H1 (cell line): Measurements from ENCODE around the gene CDKN2B. TPM values are rescaled to one million over a fixed set of nuclear protein-coding genes. Genes with fewer than 3 reads are reported as not detected.

Source experiments
- CTCF ChIA-PET: fragments of 300-600 bp; sonication (Branson Sonifier 250); formaldehyde crosslinking; loops from one replicate; lab custom pipeline; 2021; ENCODE audit not compliant: partially characterized antibody; lab: Charles Lee
- POLR2A ChIA-PET: fragments of 300-600 bp; sonication (Branson Sonifier 250); formaldehyde crosslinking; loops from one replicate; lab custom pipeline; 2021; ENCODE audit warnings: inconsistent platforms; ENCODE audit not compliant: partially characterized antibody; lab: Charles Lee
- DNase-seq, 2 experiments: peaks; one replicate each; pipeline versions ENCODE4 v3.0.0 to v3.0.0-alpha.2; 2010 to 2022; ENCODE audit warnings: low spot score in 2 of 2, low read depth in 1 of 2, mixed read lengths in 1 of 2
- FAIRE-seq: peaks from 2 replicates; lab custom pipeline; 2011; peaks lifted over from hg19 to GRCh38; lab: Jason Lieb, UNC
- H2AFZ ChIP-seq: 2 replicates; pipeline ENCODE4 v1.8.1; 2012; ENCODE audit warnings: low read length, inconsistent platforms
- H2AK5ac ChIP-seq: 2 replicates; pipeline ENCODE4 v1.6.1; 2013; ENCODE audit warnings: low read depth, low read length
- H2BK120ac ChIP-seq: replicated peaks from 2 replicates; pipeline ENCODE3; 2013; ENCODE audit warnings: low read depth, low read length, inconsistent platforms
- H2BK12ac ChIP-seq: 2 replicates; pipeline ENCODE4 v1.6.1; 2013; ENCODE audit warnings: low read depth, low read length
- H2BK15ac ChIP-seq: 2 replicates; pipeline ENCODE4 v1.6.1; 2013; ENCODE audit warnings: low read length
- H2BK20ac ChIP-seq: 2 replicates; pipeline ENCODE4 v1.6.1; 2013; ENCODE audit warnings: low read length
- H2BK5ac ChIP-seq: 2 replicates; pipeline ENCODE4 v1.6.1; 2013; ENCODE audit warnings: low read depth, low read length
- H3K14ac ChIP-seq: 2 replicates; pipeline ENCODE4 v1.6.1; 2013; ENCODE audit warnings: inconsistent platforms; ENCODE audit not compliant: insufficient read length
- H3K18ac ChIP-seq: 2 replicates; pipeline ENCODE4 v1.6.1; 2013; ENCODE audit warnings: low read length; ENCODE audit errors: extremely low read depth
- H3K23ac ChIP-seq: 2 replicates; pipeline ENCODE4 v1.6.1; 2013; ENCODE audit warnings: inconsistent platforms; ENCODE audit not compliant: insufficient read length
- H3K23me2 ChIP-seq: 2 replicates; pipeline ENCODE4 v1.6.1; 2013; ENCODE audit warnings: low read depth, low read length
- H3K27ac ChIP-seq: 2 replicates; pipeline ENCODE4 v1.6.1; 2011; ENCODE audit warnings: low read depth, low read length, inconsistent platforms
- H3K27me3 ChIP-seq, 4 experiments: replicated peaks in 1 of 4; 1 replicate in 1 of 4; 2 replicates in 3 of 4; pipeline versions ENCODE4 v1.6.1 to v1.8.1; 2011 to 2013; ENCODE audit warnings: low read length in 3 of 4, mild to moderate bottlenecking in 3 of 4, inconsistent platforms in 2 of 4, mixed read lengths in 2 of 4, moderate library complexity in 1 of 4; ENCODE audit not compliant: control insufficient read depth in 3 of 4, insufficient read depth in 3 of 4; ENCODE audit errors: extremely low read depth in 1 of 4
- H3K36me3 ChIP-seq, 4 experiments: 2 replicates each; pipeline versions ENCODE4 v1.6.1 to v1.8.1; 2011 to 2013; ENCODE audit warnings: mild to moderate bottlenecking in 4 of 4, low read length in 3 of 4, moderate library complexity in 2 of 4, control low read depth in 1 of 4, inconsistent platforms in 1 of 4; ENCODE audit not compliant: insufficient read depth in 4 of 4, control insufficient read depth in 2 of 4
- H3K4ac ChIP-seq: replicated peaks from 2 replicates; pipeline ENCODE3; 2013; ENCODE audit warnings: low read length, low read depth, mixed read lengths, inconsistent platforms; ENCODE audit not compliant: insufficient read length
- H3K4me1 ChIP-seq, 4 experiments: replicated peaks in 1 of 4; 1 replicate in 1 of 4; 2 replicates in 3 of 4; pipeline versions ENCODE4 v1.6.1 to v1.8.1; 2011 to 2013; ENCODE audit warnings: low read length in 3 of 4, inconsistent platforms in 2 of 4, mixed read lengths in 1 of 4; ENCODE audit not compliant: insufficient read depth in 4 of 4, control insufficient read depth in 3 of 4
- H3K4me2 ChIP-seq, 2 experiments: 2 replicates each; pipeline versions ENCODE4 v1.6.1 to v1.8.1; 2011 to 2013; ENCODE audit warnings: low read depth in 2 of 2, low read length in 2 of 2, control low read depth in 1 of 2, inconsistent platforms in 1 of 2, mild to moderate bottlenecking in 1 of 2; ENCODE audit not compliant: insufficient read depth in 1 of 2
- H3K4me3 ChIP-seq, 4 experiments: fragments of 200-600, 300-600 bp in 1 of 4; sonication (generic), shearing (Covaris generic), sonication (Bioruptor Twin) in 1 of 4; 2 replicates each; pipeline versions ENCODE4 v1.5.1 to v1.8.1; 2011 to 2016; ENCODE audit warnings: low read length in 4 of 4, low read depth in 3 of 4, control low read depth in 2 of 4, inconsistent platforms in 2 of 4, mild to moderate bottlenecking in 2 of 4, mixed read lengths in 1 of 4, moderate library complexity in 1 of 4; ENCODE audit not compliant: insufficient read depth in 2 of 4; ENCODE audit errors: extremely low read depth in 1 of 4
- H3K56ac ChIP-seq: replicated peaks from 2 replicates; pipeline ENCODE3; 2013; ENCODE audit warnings: low read depth, mild to moderate bottlenecking, mixed read lengths, low read length, inconsistent platforms; ENCODE audit not compliant: insufficient read length
- H3K79me1 ChIP-seq: 2 replicates; pipeline ENCODE4 v1.6.1; 2013; ENCODE audit warnings: low read depth, low read length, control low read depth
- H3K79me2 ChIP-seq, 2 experiments: 2 replicates each; pipeline versions ENCODE4 v1.6.1 to v1.8.1; 2012 to 2013; ENCODE audit warnings: low read length in 2 of 2, mild to moderate bottlenecking in 2 of 2, inconsistent platforms in 1 of 2; ENCODE audit not compliant: insufficient read depth in 2 of 2, control insufficient read depth in 1 of 2
- H3K9ac ChIP-seq, 4 experiments: replicated peaks in 1 of 4; 1 replicate in 1 of 4; 2 replicates in 3 of 4; pipeline versions ENCODE4 v1.6.1 to v1.8.1; 2011 to 2013; ENCODE audit warnings: low read depth in 3 of 4, low read length in 3 of 4, control low read depth in 2 of 4, mild to moderate bottlenecking in 2 of 4, moderate library complexity in 2 of 4, inconsistent platforms in 1 of 4; ENCODE audit errors: extremely low read depth in 1 of 4
- H3K9me3 ChIP-seq, 2 experiments: 2 replicates each; pipeline versions ENCODE4 v1.6.1 to v1.8.1; 2012 to 2013; ENCODE audit warnings: mild to moderate bottlenecking in 2 of 2, moderate library complexity in 2 of 2, control low read depth in 1 of 2, inconsistent platforms in 1 of 2, low read depth in 1 of 2, low read length in 1 of 2, mixed read lengths in 1 of 2; ENCODE audit not compliant: insufficient read depth in 2 of 2
- H4K20me1 ChIP-seq, 2 experiments: replicated peaks in 1 of 2; 2 replicates each; pipeline versions ENCODE3 to v1.8.1; 2011 to 2013; ENCODE audit warnings: inconsistent platforms in 2 of 2, low read length in 2 of 2, mild to moderate bottlenecking in 1 of 2; ENCODE audit not compliant: insufficient read depth in 2 of 2, control insufficient read depth in 1 of 2
- H4K5ac ChIP-seq: 2 replicates; pipeline ENCODE4 v1.6.1; 2013; ENCODE audit warnings: low read length, low read depth, mixed read lengths, inconsistent platforms; ENCODE audit not compliant: insufficient read length
- H4K8ac ChIP-seq: 2 replicates; pipeline ENCODE4 v1.8.0; 2013; ENCODE audit warnings: mild to moderate bottlenecking, moderate library complexity, low read length, inconsistent platforms; ENCODE audit not compliant: insufficient read depth; ENCODE audit errors: extremely low read depth
- H4K91ac ChIP-seq: replicated peaks from 2 replicates; pipeline ENCODE3; 2013; ENCODE audit warnings: low read length, mixed read lengths, inconsistent platforms; ENCODE audit not compliant: insufficient read length
- CEBPB ChIP-seq: IDR thresholded peaks from 2 replicates; pipeline ENCODE4 v1.6.1; 2012; ENCODE audit warnings: low read depth, low read length
- TCF12 ChIP-seq: IDR thresholded peaks from 2 replicates; pipeline ENCODE4 v1.6.1; 2011; ENCODE audit warnings: low read depth, mild to moderate bottlenecking, low read length
- WGBS, 2 experiments: shearing (Covaris generic) in 1 of 2; methylation state at CpG; one replicate each; pipeline versions ENCODE4 v1.1.6 to v1.1.7; 2013 to 2015; ENCODE audit warnings: low lambda C conversion rate in 2 of 2, mixed read lengths in 2 of 2, inconsistent platforms in 1 of 2, low coverage in 1 of 2, missing lambda C conversion rate in 1 of 2; ENCODE audit not compliant: insufficient replicate concordance in 2 of 2, insufficient coverage in 1 of 2, insufficient read length in 1 of 2; ENCODE audit errors: extremely low coverage in 1 of 2, missing lambda C conversion rate in 1 of 2; 5-methylcytosine and 5-hydroxymethylcytosine counted together
- polyA plus RNA-seq, 7 experiments: library from polyadenylated mRNA; depleted of rRNA in 3 of 7; stranded (reverse) in 5 of 7; unstranded in 2 of 7; fragments of >200 nt in 5 of 7; fragments of 200-250 nt in 2 of 7; gene quantifications; 1 replicate in 5 of 7; 2 replicates in 1 of 7; 4 replicates in 1 of 7; pipeline versions ENCODE4 v1.2.1 to v1.2.3, GENCODE V29; 2011 to 2013; ENCODE audit warnings: missing spikeins in 2 of 7, mixed read lengths in 2 of 7
- total RNA-seq: library from RNA; stranded (reverse); fragmentation: NEBNext Ultra II Directional; extraction: Animal tissue kit (Norgen Biotek cat#: 25700); gene quantifications from 2 replicates; pipeline ENCODE4 v1.2.1, GENCODE V29; 2021

CDKN2B gene
- total and polyA plus RNA-seq, 2 of the 8 experiments (the other 6 are each of a cell fraction or from before 2014, with no cell fraction given) = 0.20 to 0.88 TPM

- H3K9ac ChIP-seq = peak overlapping the region in 2 of 4 experiments; percentile 48 to 51; a peak in 2 of 7 replicates
- H3K14ac ChIP-seq = no peak overlapping the region
- peaks cover 23 to 57% (median 40%) of the 10 kb centered on the region in 4 experiments for H3K27me3 ChIP-seq
- H3K27ac ChIP-seq = no peak overlapping the region
- peaks cover 3 to 11% (median 5%) of the 10 kb centered on the region in 4 experiments; a peak in 6 of 7 replicates for H3K4me1 ChIP-seq
- no peak overlapping the region for H3K56ac ChIP-seq
- peak overlapping the region; percentile 44 to 78 (median 70) for H3K4me3 ChIP-seq
- no peak overlapping the region for H3K18ac ChIP-seq
- no peak overlapping the region for H4K91ac ChIP-seq
- H2BK5ac ChIP-seq = no peak overlapping the region
- no peak overlapping the region for H2BK20ac ChIP-seq
- H3K36me3 ChIP-seq = no peaks in the 10 kb centered on the region; a peak in 1 of 8 replicates
- no peak overlapping the region for H2BK12ac ChIP-seq
- H2BK120ac ChIP-seq = peak overlapping the region; percentile 87
- no peak overlapping the region for H2AK5ac ChIP-seq
- no peak for DNase-seq
- peak; percentile 65 for FAIRE-seq
- H2BK15ac ChIP-seq = peak overlapping the region; percentile 88; the same call in 1 of the 2 replicates
- H3K23me2 ChIP-seq = peaks cover 18% of the 10 kb centered on the region; the same call in 1 of the 2 replicates
- no peak overlapping the region for H4K5ac ChIP-seq
- peak overlapping the region; percentile 98 for H2AFZ ChIP-seq
- ChIA-PET POLR2A (interaction anchor here (1.0 to 2.2 kb wide), 4 partner anchors 15 to 207 kb away, joined by 4 to 10 read pairs (median 6); partner anchors contain the start of genes CDKN2A, CDKN2B-AS1 and MTAP), CTCF (interaction anchor here (0.6 to 4.1 kb wide), 29 partner anchors 8 to 318 kb away, joined by 3 to 57 read pairs (median 7); partner anchors contain the start of genes CDKN2A and CDKN2B-AS1)
- H3K4ac ChIP-seq = no peak overlapping the region
- H3K23ac ChIP-seq = no peak overlapping the region
- H4K20me1 ChIP-seq = peaks cover 0 to 13% of the 10 kb centered on the region in 2 experiments
- H3K79me2 ChIP-seq = no peaks in the 10 kb centered on the region
- H3K9me3 ChIP-seq = no peaks in the 10 kb centered on the region
- TF ChIP-seq CEBPB (no peak), TCF12 (no peak)
- no peaks in the 10 kb centered on the region for H3K79me1 ChIP-seq
- WGBS, 2 experiments = 5% methylated on average over 6 of the region's 6 CpGs; no CpG with 5 or more reads in 1 of the 2 experiments
- H4K8ac ChIP-seq = no peak overlapping the region
- peak overlapping the region; percentile 77 to 97 for H3K4me2 ChIP-seq
Measured at GRCh38 chr9:22009506-22009867, 382 bp upstream of the CDKN2B start.
